Aorta (tissue), 5 donors: Measurements from ENCODE around the gene KLHDC10. TPM values are rescaled to one million over a fixed set of nuclear protein-coding genes. Genes with fewer than 3 reads are reported as not detected.

Source experiments
- ATAC-seq: fragments of 200-7000 bp; cut with Tn5 transposase; one replicate; pipeline ENCODE4 v1.9.1; 2022; ENCODE audit warnings: moderate library complexity; ENCODE audit not compliant: low FRiP score
- DNase-seq, 2 donors: peaks; one replicate each; pipeline ENCODE4 v3.0.0-alpha.2; 2020
- H3K27ac ChIP-seq, 2 donors: one replicate each; pipeline ENCODE4 v1.5.1; 2013; ENCODE audit warnings: low read length in 2 of 2, mild to moderate bottlenecking in 2 of 2, moderate library complexity in 2 of 2, control low read depth in 1 of 2, inconsistent platforms in 1 of 2, low read depth in 1 of 2
- H3K27me3 ChIP-seq, 2 donors: one replicate each; pipeline ENCODE4 v1.6.1; 2013; ENCODE audit warnings: control low read depth in 1 of 2, low read length in 1 of 2, mild to moderate bottlenecking in 1 of 2, moderate library complexity in 1 of 2; ENCODE audit not compliant: insufficient read depth in 2 of 2, control insufficient read depth in 1 of 2
- H3K36me3 ChIP-seq, 2 donors: one replicate each; pipeline ENCODE4 v1.6.1; 2013; ENCODE audit warnings: control low read depth in 1 of 2, low read length in 1 of 2, mild to moderate bottlenecking in 1 of 2; ENCODE audit not compliant: insufficient read depth in 2 of 2, control insufficient read depth in 1 of 2
- H3K4me1 ChIP-seq, 2 donors: one replicate each; pipeline ENCODE4 v1.6.1; 2013; ENCODE audit warnings: low read length in 2 of 2, control low read depth in 1 of 2, mild to moderate bottlenecking in 1 of 2, moderate library complexity in 1 of 2; ENCODE audit not compliant: insufficient read depth in 2 of 2, control insufficient read depth in 1 of 2
- H3K4me3 ChIP-seq, 2 donors: one replicate each; pipeline ENCODE4 v1.5.1; 2013; ENCODE audit warnings: low read length in 2 of 2, control low read depth in 1 of 2, mild to moderate bottlenecking in 1 of 2
- H3K9me3 ChIP-seq: one replicate; pipeline ENCODE4 v1.6.1; 2013; ENCODE audit warnings: mild to moderate bottlenecking, low read length; ENCODE audit not compliant: control insufficient read depth
- WGBS, 2 donors: extraction: QIAGEN DNeasy Blood & Tissue Kit; methylation state at CpG; one replicate each; pipeline ENCODE4 v1.1.7; 2013; 5-methylcytosine and 5-hydroxymethylcytosine counted together
- intact Hi-C, 2 donors: fragments of 100-400 bp; cut with DNase I; formaldehyde crosslinking; loops; one replicate each; pipeline versions ENCODE4 v1.14.2 to v1.15.0; 2022
- polyA plus RNA-seq, 2 donors: library from polyadenylated mRNA; stranded (reverse); fragments of 200-250 nt; gene quantifications; one replicate each; pipeline ENCODE4 v1.2.3, GENCODE V29; 2013
- total RNA-seq, 2 donors: library from RNA; stranded (reverse); fragmentation: NEBNext Ultra II Directional; extraction: Animal tissue kit (Norgen Biotek cat#: 25700); gene quantifications; one replicate each; pipeline ENCODE4 v1.2.1, GENCODE V29; 2021
- donor health status: healthy with polysubstance abuse.
- donor health status: Bipolar disorder and iron deficiency.
- donor health status: DM: no; HTN: no; CAD: no.
- donor health status: DM: no; HTN: no; CAD: no.
- donor health status: DM: yes; HTN: yes; CAD: no.

The KLHDC10 gene
- total and polyA plus RNA-seq, 4 donors = 5.0 to 28.5 (median 18.5) TPM

GRCh38 chr7:130146693-130147405, 76.5 kb downstream of the KLHDC10 start:
- no peaks in the 10 kb centered on the region for H3K4me1 ChIP-seq
- no peaks in the 10 kb centered on the region for H3K36me3 ChIP-seq
- no peaks in the 10 kb centered on the region for H3K9me3 ChIP-seq
- H3K27me3 ChIP-seq = no peaks in the 10 kb centered on the region
- 96 to 97% methylated on average over 9 of the region's 9 CpGs for WGBS, 2 donors
- DNase-seq (no peak), ATAC-seq (no peak)
- no peak overlapping the region for H3K4me3 ChIP-seq
- no peak overlapping the region for H3K27ac ChIP-seq
- intact Hi-C loops = no loop called here

DNA sequence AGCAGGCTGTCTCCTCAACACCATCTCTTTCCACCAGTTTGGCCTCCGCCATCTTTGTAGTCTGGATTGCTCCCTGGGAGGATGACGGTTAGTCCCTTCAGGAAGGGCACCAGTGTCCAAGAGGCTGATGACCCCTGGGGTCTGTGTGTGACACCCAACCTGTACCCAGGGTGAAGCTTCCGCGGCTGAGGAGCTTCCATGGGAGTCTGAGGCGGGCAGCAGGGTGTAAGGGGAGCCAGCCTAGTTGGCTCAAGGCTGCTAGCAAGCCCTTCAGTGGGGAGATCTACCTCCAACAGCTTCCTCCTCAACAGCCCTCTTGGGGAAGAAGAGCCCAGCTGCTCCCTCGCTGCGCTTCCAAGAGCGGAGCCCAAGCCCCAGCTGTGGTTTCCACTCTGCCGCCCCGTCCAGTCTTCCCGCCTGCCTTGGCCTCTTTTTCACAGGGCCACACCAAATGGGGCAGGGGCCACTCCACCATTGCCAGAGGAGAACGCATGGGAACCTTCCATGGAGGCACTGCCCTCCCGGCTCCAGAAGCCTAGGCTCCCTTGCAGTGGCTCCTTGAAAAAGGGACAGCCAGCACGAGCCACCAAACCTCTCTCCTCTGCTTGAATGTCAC, 77.5 kb downstream of the KLHDC10 start:
- intact Hi-C loops = no loop called here
- Histone ChIP-seq H3K27ac (no peak overlapping the region), H3K4me1 (no peaks in the 10 kb centered on the region), H3K4me3 (no peak overlapping the region), H3K27me3 (no peaks in the 10 kb centered on the region), H3K9me3 (no peaks in the 10 kb centered on the region), H3K36me3 (no peaks in the 10 kb centered on the region)
- ATAC-seq (no peak), DNase-seq (no peak)
- 98 to 99% methylated on average over 14 of the region's 14 CpGs for WGBS, 2 donors

DNA sequence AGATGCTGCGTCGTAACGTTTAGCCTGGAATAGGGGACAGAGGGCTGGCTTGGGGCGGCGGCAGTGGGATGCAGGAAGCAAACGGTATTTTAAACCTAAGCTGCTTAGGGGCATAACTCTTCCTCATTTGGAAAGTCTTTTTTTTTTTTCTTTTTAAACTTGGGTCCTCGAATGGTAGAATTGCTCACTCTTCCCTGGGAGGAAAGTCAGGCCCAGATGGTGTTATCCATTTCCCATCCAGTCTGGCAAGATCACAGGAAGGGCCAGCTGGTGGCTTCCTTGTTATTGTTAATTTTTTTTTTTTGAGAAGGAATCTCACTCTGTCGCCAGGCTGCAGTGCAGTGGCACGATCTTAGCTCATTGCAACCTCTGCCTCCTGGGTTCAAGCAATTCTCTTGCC, 78.2 kb downstream of the KLHDC10 start:
- DNase-seq (no peak), ATAC-seq (no peak)
- Histone ChIP-seq H3K27ac (no peak overlapping the region), H3K4me1 (no peaks in the 10 kb centered on the region), H3K4me3 (no peak overlapping the region), H3K27me3 (no peaks in the 10 kb centered on the region), H3K36me3 (no peaks in the 10 kb centered on the region), H3K9me3 (no peaks in the 10 kb centered on the region)
- intact Hi-C loops = no loop called here
- WGBS, 2 donors = 84 to 89% methylated on average over 9 of the region's 9 CpGs

- no peak for DNase-seq
- no peak overlapping the region for H3K27ac ChIP-seq
- no peaks in the 10 kb centered on the region for H3K9me3 ChIP-seq
- H3K4me1 ChIP-seq = no peaks in the 10 kb centered on the region
- intact Hi-C loops = no loop called here
- no peaks in the 10 kb centered on the region for H3K27me3 ChIP-seq
- H3K36me3 ChIP-seq = no peaks in the 10 kb centered on the region
- no peak for ATAC-seq
- WGBS, 2 donors = 70 to 74% methylated on average over 19 to 20 of the region's 20 CpGs
- no peak overlapping the region for H3K4me3 ChIP-seq
These were observed 79.2 kb downstream of the KLHDC10 start for GRCh38 chr7:130149281-130150139.

GRCh38 chr7:130150587-130150986, 80.3 kb downstream of the KLHDC10 start:
- intact Hi-C loops = no loop called here
- DNase-seq = no peak

DNA sequence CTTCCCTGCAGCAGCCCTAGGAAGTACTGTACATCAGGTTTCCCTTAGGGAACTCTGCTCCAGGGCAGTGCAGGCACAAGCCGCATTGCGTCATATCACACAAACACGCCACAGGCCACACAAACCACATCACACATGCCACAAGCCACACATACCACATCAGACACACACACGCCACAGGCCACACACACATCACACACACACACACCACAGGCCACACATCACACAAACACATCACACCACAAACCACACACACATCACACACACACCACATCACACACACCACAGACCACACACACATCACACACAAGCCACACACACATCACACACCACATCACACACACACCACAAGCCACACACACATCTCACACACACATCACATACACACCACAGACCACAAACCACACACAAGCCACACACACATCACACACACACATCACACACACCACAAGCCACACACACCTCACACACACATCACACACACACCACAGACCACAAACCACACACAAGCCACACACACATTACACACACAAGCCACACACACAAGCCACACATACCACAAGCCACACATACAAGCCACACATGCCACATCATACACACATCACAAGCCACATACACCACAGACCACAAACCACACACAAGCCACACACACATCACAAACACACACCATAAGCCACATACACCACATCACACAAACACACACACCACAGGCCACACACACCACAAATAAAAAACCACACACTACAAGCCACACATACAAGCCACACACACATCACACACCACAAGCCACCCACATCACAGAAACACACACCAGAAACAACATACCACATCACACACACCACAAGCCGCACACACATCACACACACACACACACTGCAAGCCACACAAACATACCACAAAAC, 81.5 kb downstream of the KLHDC10 start:
- DNase-seq (no peak), ATAC-seq (no peak)
- Histone ChIP-seq H3K27me3 (no peaks in the 10 kb centered on the region), H3K4me1 (no peaks in the 10 kb centered on the region), H3K27ac (no peak overlapping the region), H3K4me3 (no peak overlapping the region), H3K9me3 (peaks cover 1% of the 10 kb centered on the region), H3K36me3 (no peaks in the 10 kb centered on the region)
- WGBS, 2 donors = 93 to 96% methylated on average over 5 of the region's 5 CpGs
- intact Hi-C loops = no loop called here

More at GRCh38 chr7:130150587-130150986, 80.3 kb downstream of the KLHDC10 start:
- Histone ChIP-seq H3K4me3 (no peak overlapping the region), H3K27me3 (no peaks in the 10 kb centered on the region), H3K36me3 (no peaks in the 10 kb centered on the region), H3K4me1 (no peaks in the 10 kb centered on the region), H3K27ac (no peak overlapping the region), H3K9me3 (no peaks in the 10 kb centered on the region)
- WGBS, 2 donors = 97 to 100% methylated on average over 9 to 11 of the region's 11 CpGs
- no peak for ATAC-seq

- no peak overlapping the region for H3K4me3 ChIP-seq
- no peaks in the 10 kb centered on the region for H3K36me3 ChIP-seq
- no peaks in the 10 kb centered on the region for H3K27me3 ChIP-seq
- H3K4me1 ChIP-seq = no peaks in the 10 kb centered on the region
- H3K9me3 ChIP-seq = peaks cover 3% of the 10 kb centered on the region
- intact Hi-C loops = no loop called here
- peak in 1 of 2 donors; percentile 75 for DNase-seq
- no peak for ATAC-seq
- WGBS, 2 donors = 69 to 78% methylated on average over 17 of the region's 17 CpGs
- H3K27ac ChIP-seq = no peak overlapping the region
These were observed 82.3 kb downstream of the KLHDC10 start for GRCh38 chr7:130152493-130153210.
